Natural killer cell treated with Interleukin-12 subunit alpha and Interleukin-12 subunit beta and Interleukin-15 and Interleukin-18, amount 100 ng/mL, for 72 hours (primary cell): ENCODE measurements around the gene RAPGEF5. TPM values are rescaled to one million over a fixed set of nuclear protein-coding genes. Genes with fewer than 3 reads are reported as not detected.
A peak's percentile ranks its signal among the peaks of the same experiment; 100 is the strongest.

Experiments
- ATAC-seq, 2 donors: fragments of 150-1000 bp; cut with Tn5 transposase in 1 of 2; sonication (Bioruptor Pico), chemical (Tn5 transposase) in 1 of 2; 2 replicates each; pipeline ENCODE4 v1.10.0; 2021
- DNase-seq: peaks from one replicate; pipeline ENCODE4 v3.0.0; 2022; ENCODE audit warnings: low spot score
- H3K27ac Mint-ChIP-seq, 2 donors: 1 replicate in 1 of 2; 2 replicates in 1 of 2; pipeline ENCODE4 v1.8.0; 2022; ENCODE audit warnings: mixed read lengths in 2 of 2, mild to moderate bottlenecking in 1 of 2, moderate library complexity in 1 of 2
- H3K27me3 Mint-ChIP-seq, 2 donors: 1 replicate in 1 of 2; 2 replicates in 1 of 2; pipeline ENCODE4 v1.8.0; 2022; ENCODE audit warnings: mixed read lengths in 2 of 2
- H3K36me3 Mint-ChIP-seq: one replicate; pipeline ENCODE4 v1.8.0; 2022; ENCODE audit warnings: mixed read lengths
- H3K4me1 Mint-ChIP-seq, 2 donors: 1 replicate in 1 of 2; 2 replicates in 1 of 2; pipeline ENCODE4 v1.8.0; 2022; ENCODE audit warnings: low read depth in 2 of 2, mixed read lengths in 2 of 2, mild to moderate bottlenecking in 1 of 2
- H3K4me3 Mint-ChIP-seq: one replicate; pipeline ENCODE4 v1.8.0; 2022; ENCODE audit warnings: mixed read lengths
- H3K9me3 Mint-ChIP-seq: 2 replicates; pipeline ENCODE4 v1.8.0; 2022; ENCODE audit warnings: mixed read lengths
- total RNA-seq, 2 donors: library from RNA; stranded (reverse); gene quantifications; one replicate each; pipeline ENCODE4 v1.2.3, GENCODE V29; 2022

The RAPGEF5 gene
- total RNA-seq, 2 donors from 2014 or later: 0.26 to 1.1 TPM

GRCh38 chr7:22271311-22271710, 85.6 kb downstream of the RAPGEF5 start:
- H3K9me3 Mint-ChIP-seq: no peaks in the 10 kb centered on the region
- DNase-seq (no peak), ATAC-seq (no peak)
- H3K36me3 Mint-ChIP-seq: no peaks in the 10 kb centered on the region
- peaks cover 14 to 23% of the 10 kb centered on the region in 2 donors for H3K27me3 Mint-ChIP-seq
- no peak overlapping the region for H3K27ac Mint-ChIP-seq
- H3K4me3 Mint-ChIP-seq: no peak overlapping the region
- H3K4me1 Mint-ChIP-seq: no peaks in the 10 kb centered on the region

- H3K9me3 Mint-ChIP-seq: no peaks in the 10 kb centered on the region
- no peak overlapping the region for H3K4me3 Mint-ChIP-seq
- no peak for DNase-seq
- peaks cover 16 to 33% of the 10 kb centered on the region in 2 donors for H3K27me3 Mint-ChIP-seq
- no peaks in the 10 kb centered on the region for H3K4me1 Mint-ChIP-seq
- no peak for ATAC-seq
- no peak overlapping the region for H3K27ac Mint-ChIP-seq
- H3K36me3 Mint-ChIP-seq: no peaks in the 10 kb centered on the region
Measured at GRCh38 chr7:22270371-22270770, 86.6 kb downstream of the RAPGEF5 start.

GRCh38 chr7:22269963-22270362, 87.0 kb downstream of the RAPGEF5 start:
- Mint-ChIP-seq H3K4me3 (no peak overlapping the region), H3K27ac (no peak overlapping the region), H3K4me1 (no peaks in the 10 kb centered on the region), H3K27me3 (peaks cover 16 to 33% of the 10 kb centered on the region in 2 donors), H3K9me3 (no peaks in the 10 kb centered on the region), H3K36me3 (no peaks in the 10 kb centered on the region)
- ATAC-seq (no peak), DNase-seq (no peak)

GRCh38 chr7:22268884-22269421, 88.0 kb downstream of the RAPGEF5 start:
- H3K4me3 Mint-ChIP-seq: no peak overlapping the region
- H3K4me1 Mint-ChIP-seq: no peaks in the 10 kb centered on the region
- no peak for ATAC-seq
- DNase-seq: no peak
- H3K36me3 Mint-ChIP-seq: no peaks in the 10 kb centered on the region
- H3K27me3 Mint-ChIP-seq: peaks cover 19 to 34% of the 10 kb centered on the region in 2 donors
- H3K9me3 Mint-ChIP-seq: no peaks in the 10 kb centered on the region
- no peak overlapping the region for H3K27ac Mint-ChIP-seq

- no peaks in the 10 kb centered on the region for H3K9me3 Mint-ChIP-seq
- DNase-seq (no peak), ATAC-seq (no peak)
- no peaks in the 10 kb centered on the region for H3K36me3 Mint-ChIP-seq
- H3K4me3 Mint-ChIP-seq: no peak overlapping the region
- no peaks in the 10 kb centered on the region for H3K4me1 Mint-ChIP-seq
- H3K27ac Mint-ChIP-seq: no peak overlapping the region
- peaks cover 19 to 34% of the 10 kb centered on the region in 2 donors for H3K27me3 Mint-ChIP-seq
Measured at GRCh38 chr7:22267930-22268615, 88.9 kb downstream of the RAPGEF5 start.

GRCh38 chr7:22262538-22262937, 94.4 kb downstream of the RAPGEF5 start:
- no peak for ATAC-seq
- Mint-ChIP-seq H3K4me1 (no peaks in the 10 kb centered on the region), H3K27ac (no peak overlapping the region), H3K36me3 (no peaks in the 10 kb centered on the region), H3K27me3 (peaks cover 11 to 38% of the 10 kb centered on the region in 2 donors), H3K4me3 (no peak overlapping the region), H3K9me3 (no peaks in the 10 kb centered on the region)
- DNase-seq: no peak

GRCh38 chr7:22256541-22257096, 100.3 kb downstream of the RAPGEF5 start:
- ATAC-seq: no peak
- H3K27me3 Mint-ChIP-seq: peaks cover 9 to 23% of the 10 kb centered on the region in 2 donors
- H3K9me3 Mint-ChIP-seq: no peaks in the 10 kb centered on the region
- H3K4me1 Mint-ChIP-seq: no peaks in the 10 kb centered on the region
- H3K27ac Mint-ChIP-seq: no peak overlapping the region
- no peak for DNase-seq
- H3K4me3 Mint-ChIP-seq: no peak overlapping the region
- H3K36me3 Mint-ChIP-seq: no peaks in the 10 kb centered on the region

GRCh38 chr7:22255834-22256233, 101.1 kb downstream of the RAPGEF5 start:
- Mint-ChIP-seq H3K4me1 (no peaks in the 10 kb centered on the region), H3K27ac (no peak overlapping the region), H3K36me3 (no peaks in the 10 kb centered on the region), H3K4me3 (no peak overlapping the region), H3K27me3 (peaks cover 9 to 24% of the 10 kb centered on the region in 2 donors), H3K9me3 (no peaks in the 10 kb centered on the region)
- DNase-seq (no peak), ATAC-seq (no peak)

- Mint-ChIP-seq H3K27me3 (peaks cover 9 to 24% of the 10 kb centered on the region in 2 donors), H3K27ac (no peak overlapping the region)
- no peak for DNase-seq
Measured at GRCh38 chr7:22255342-22255741, 101.6 kb downstream of the RAPGEF5 start.

GRCh38 chr7:22252936-22253536, 103.9 kb downstream of the RAPGEF5 start:
- DNase-seq (no peak), ATAC-seq (no peak)
- Mint-ChIP-seq H3K27ac (no peak overlapping the region), H3K9me3 (no peaks in the 10 kb centered on the region), H3K36me3 (no peaks in the 10 kb centered on the region), H3K4me3 (no peak overlapping the region), H3K4me1 (no peaks in the 10 kb centered on the region), H3K27me3 (peaks cover 9 to 22% of the 10 kb centered on the region in 2 donors)

More at GRCh38 chr7:22255342-22255741, 101.6 kb downstream of the RAPGEF5 start:
- Mint-ChIP-seq H3K36me3 (no peaks in the 10 kb centered on the region), H3K4me1 (no peaks in the 10 kb centered on the region), H3K9me3 (no peaks in the 10 kb centered on the region), H3K4me3 (no peak overlapping the region)
- ATAC-seq: peak in 1 of 2 donors; percentile 58

GRCh38 chr7:22252016-22252415, 104.9 kb downstream of the RAPGEF5 start:
- ATAC-seq: no peak
- no peaks in the 10 kb centered on the region for H3K4me1 Mint-ChIP-seq
- no peak for DNase-seq
- H3K27me3 Mint-ChIP-seq: peaks cover 9 to 17% of the 10 kb centered on the region in 2 donors
- H3K27ac Mint-ChIP-seq: no peak overlapping the region
- no peaks in the 10 kb centered on the region for H3K36me3 Mint-ChIP-seq
- H3K4me3 Mint-ChIP-seq: no peak overlapping the region
- no peaks in the 10 kb centered on the region for H3K9me3 Mint-ChIP-seq

- Mint-ChIP-seq H3K4me3 (no peak overlapping the region), H3K36me3 (no peaks in the 10 kb centered on the region), H3K9me3 (no peaks in the 10 kb centered on the region), H3K4me1 (no peaks in the 10 kb centered on the region), H3K27ac (no peak overlapping the region), H3K27me3 (peaks cover 9 to 17% of the 10 kb centered on the region in 2 donors)
- ATAC-seq: no peak
- DNase-seq: no peak
Measured at GRCh38 chr7:22251281-22251680, 105.7 kb downstream of the RAPGEF5 start.

GRCh38 chr7:22250390-22250789, 106.6 kb downstream of the RAPGEF5 start:
- ATAC-seq: no peak
- Mint-ChIP-seq H3K4me3 (no peak overlapping the region), H3K27me3 (peaks cover 9 to 20% of the 10 kb centered on the region in 2 donors), H3K9me3 (peaks cover 5% of the 10 kb centered on the region), H3K27ac (no peak overlapping the region), H3K36me3 (no peaks in the 10 kb centered on the region), H3K4me1 (no peaks in the 10 kb centered on the region)
- no peak for DNase-seq
